ENCODE results near the gene PHACTR2.
"Not testable (repeated sequence)": the region's sequence is repeated elsewhere in the genome, so short reads cannot be mapped to it uniquely, and the experiment has no call there.

Gene PHACTR2

GRCh38 chr6:143677891-143678791 is at the start of gene PHACTR2:
PHACTR2 (plus strand) TSS chr6:143677965; CDS start chr6:143678164, 199 bp downstream.
- DNase-seq (ENCODE audit: low read depth), result no peak
- TF ChIP-seq CTCF (IDR thresholded peaks at IDR 0.05; ENCODE audit: insufficient read depth, low read depth, low read length, missing control alignments), result no peak
- H3K4me3 ChIP-seq (ENCODE audit: low read depth, low read length), result peak within 1 kb of the TSS; percentile 17; the same call in 1 of the 2 replicates

- no peak overlapping the region for H3K4me3 ChIP-seq (ENCODE audit: low read depth, low read length)
- DNase-seq (ENCODE audit: low read depth), result no peak
- TF ChIP-seq CTCF (IDR thresholded peaks at IDR 0.05; ENCODE audit: insufficient read depth, low read depth, low read length, missing control alignments), result no peak
Observed at GRCh38 chr6:143629104-143630080, 48.4 kb upstream of the PHACTR2 start.

DNA sequence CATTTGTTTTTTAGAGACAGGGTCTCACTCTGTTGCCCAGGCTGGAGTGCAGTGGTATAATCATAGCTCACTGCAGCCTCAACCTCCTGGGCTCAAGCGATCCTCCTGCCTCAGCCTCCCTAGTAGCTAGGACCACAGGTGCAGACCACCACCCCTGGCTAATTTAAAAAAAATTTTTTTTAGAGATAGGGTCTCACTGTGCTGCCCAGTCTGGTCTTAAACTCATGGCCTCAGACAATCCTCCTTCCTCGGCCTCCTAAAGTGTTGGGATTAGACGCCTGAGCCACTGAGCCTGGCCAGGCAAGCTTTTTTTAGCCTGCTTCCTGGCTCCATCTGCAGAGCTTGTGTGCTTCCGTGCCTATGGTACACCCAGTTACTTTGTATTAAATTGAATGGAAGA is 46.6 kb upstream of the PHACTR2 start:
- DNase-seq (ENCODE audit: low read depth); H3K4me3 ChIP-seq (ENCODE audit: low read depth, low read length): not testable (repeated sequence)

DNA sequence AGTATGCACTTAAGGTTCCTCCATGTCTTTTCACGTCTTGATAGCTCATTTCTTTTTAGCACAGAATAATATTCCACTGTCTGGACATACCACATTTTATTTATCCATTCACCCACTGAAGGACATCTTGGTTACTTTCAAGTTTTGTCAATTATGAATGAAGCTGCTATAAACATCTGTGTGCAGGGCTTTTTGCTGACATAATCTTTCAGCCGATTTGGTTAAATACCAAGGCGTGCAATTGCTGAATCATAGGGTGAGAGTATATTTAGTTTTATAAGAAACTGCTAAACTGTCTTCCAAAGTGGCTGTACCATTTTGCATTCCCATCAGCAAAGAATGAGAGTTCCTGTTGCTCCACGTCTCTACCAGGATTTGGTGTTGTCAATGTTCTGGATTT is 44.9 kb upstream of the PHACTR2 start:
- no peak overlapping the region for H3K4me3 ChIP-seq (ENCODE audit: low read depth, low read length)

GRCh38 chr6:143634486-143634885 is 43.3 kb upstream of the PHACTR2 start:
- H3K4me3 ChIP-seq (ENCODE audit: low read depth, low read length), result no peak overlapping the region
- TF ChIP-seq CTCF (IDR thresholded peaks at IDR 0.05; ENCODE audit: insufficient read depth, low read depth, low read length, missing control alignments), result no peak
- DNase-seq (ENCODE audit: low read depth), result peak; percentile 21

More for the DNA sequence above, 44.9 kb upstream of the PHACTR2 start:
- DNase-seq (ENCODE audit: low read depth), result no peak
- no peak for TF ChIP-seq CTCF (IDR thresholded peaks at IDR 0.05; ENCODE audit: insufficient read depth, low read depth, low read length, missing control alignments)

- no peak overlapping the region for H3K4me3 ChIP-seq (ENCODE audit: low read depth, low read length)
- DNase-seq (ENCODE audit: low read depth), result no peak
- no peak for TF ChIP-seq CTCF (IDR thresholded peaks at IDR 0.05; ENCODE audit: insufficient read depth, low read depth, low read length, missing control alignments)
Observed at GRCh38 chr6:143637691-143638090, 40.1 kb upstream of the PHACTR2 start.

DNA sequence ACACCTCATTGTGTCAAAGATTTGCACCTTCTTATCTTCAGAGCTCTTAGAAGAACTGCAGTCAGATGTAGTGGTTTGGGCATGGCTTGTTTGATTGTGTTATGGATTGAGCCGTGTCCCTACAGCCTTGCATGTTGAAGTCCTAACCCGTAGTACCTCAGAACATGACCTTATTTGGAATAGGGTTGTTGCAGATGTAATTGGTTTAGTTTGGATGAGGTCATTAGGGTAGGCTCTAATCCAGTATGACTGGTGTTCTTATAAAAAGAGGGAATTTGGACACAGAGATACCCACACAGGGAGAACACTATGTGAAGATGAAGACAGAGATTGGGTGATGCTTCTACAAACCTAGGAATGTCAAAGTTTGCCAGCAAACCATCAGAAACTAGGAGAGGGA is 35.4 kb upstream of the PHACTR2 start:
- TF ChIP-seq CTCF (IDR thresholded peaks at IDR 0.05; ENCODE audit: insufficient read depth, low read depth, low read length, missing control alignments), result no peak
- no peak for DNase-seq (ENCODE audit: low read depth)
- no peak overlapping the region for H3K4me3 ChIP-seq (ENCODE audit: low read depth, low read length)
